H1 (cell line): Measurements from ENCODE around the gene NME7. TPM values are rescaled to one million over a fixed set of nuclear protein-coding genes. Genes with fewer than 3 reads are reported as not detected.

Source experiments
- CTCF ChIA-PET: fragments of 300-600 bp; sonication (Branson Sonifier 250); formaldehyde crosslinking; loops from one replicate; lab custom pipeline; 2021; ENCODE audit not compliant: partially characterized antibody; lab: Charles Lee
- POLR2A ChIA-PET: fragments of 300-600 bp; sonication (Branson Sonifier 250); formaldehyde crosslinking; loops from one replicate; lab custom pipeline; 2021; ENCODE audit warnings: inconsistent platforms; ENCODE audit not compliant: partially characterized antibody; lab: Charles Lee
- DNase-seq, 2 experiments: peaks; one replicate each; pipeline versions ENCODE4 v3.0.0 to v3.0.0-alpha.2; 2010 to 2022; ENCODE audit warnings: low spot score in 2 of 2, low read depth in 1 of 2, mixed read lengths in 1 of 2
- FAIRE-seq: peaks from 2 replicates; lab custom pipeline; 2011; peaks lifted over from hg19 to GRCh38; lab: Jason Lieb, UNC
- H2AFZ ChIP-seq: 2 replicates; pipeline ENCODE4 v1.8.1; 2012; ENCODE audit warnings: low read length, inconsistent platforms
- H2AK5ac ChIP-seq: 2 replicates; pipeline ENCODE4 v1.6.1; 2013; ENCODE audit warnings: low read depth, low read length
- H2BK120ac ChIP-seq: replicated peaks from 2 replicates; pipeline ENCODE3; 2013; ENCODE audit warnings: low read depth, low read length, inconsistent platforms
- H2BK12ac ChIP-seq: 2 replicates; pipeline ENCODE4 v1.6.1; 2013; ENCODE audit warnings: low read depth, low read length
- H2BK15ac ChIP-seq: 2 replicates; pipeline ENCODE4 v1.6.1; 2013; ENCODE audit warnings: low read length
- H2BK20ac ChIP-seq: 2 replicates; pipeline ENCODE4 v1.6.1; 2013; ENCODE audit warnings: low read length
- H2BK5ac ChIP-seq: 2 replicates; pipeline ENCODE4 v1.6.1; 2013; ENCODE audit warnings: low read depth, low read length
- H3K14ac ChIP-seq: 2 replicates; pipeline ENCODE4 v1.6.1; 2013; ENCODE audit warnings: inconsistent platforms; ENCODE audit not compliant: insufficient read length
- H3K18ac ChIP-seq: 2 replicates; pipeline ENCODE4 v1.6.1; 2013; ENCODE audit warnings: low read length; ENCODE audit errors: extremely low read depth
- H3K23ac ChIP-seq: 2 replicates; pipeline ENCODE4 v1.6.1; 2013; ENCODE audit warnings: inconsistent platforms; ENCODE audit not compliant: insufficient read length
- H3K23me2 ChIP-seq: 2 replicates; pipeline ENCODE4 v1.6.1; 2013; ENCODE audit warnings: low read depth, low read length
- H3K27ac ChIP-seq: 2 replicates; pipeline ENCODE4 v1.6.1; 2011; ENCODE audit warnings: low read depth, low read length, inconsistent platforms
- H3K27me3 ChIP-seq, 4 experiments: replicated peaks in 1 of 4; 1 replicate in 1 of 4; 2 replicates in 3 of 4; pipeline versions ENCODE4 v1.6.1 to v1.8.1; 2011 to 2013; ENCODE audit warnings: low read length in 3 of 4, mild to moderate bottlenecking in 3 of 4, inconsistent platforms in 2 of 4, mixed read lengths in 2 of 4, moderate library complexity in 1 of 4; ENCODE audit not compliant: control insufficient read depth in 3 of 4, insufficient read depth in 3 of 4; ENCODE audit errors: extremely low read depth in 1 of 4
- H3K36me3 ChIP-seq, 4 experiments: 2 replicates each; pipeline versions ENCODE4 v1.6.1 to v1.8.1; 2011 to 2013; ENCODE audit warnings: mild to moderate bottlenecking in 4 of 4, low read length in 3 of 4, moderate library complexity in 2 of 4, control low read depth in 1 of 4, inconsistent platforms in 1 of 4; ENCODE audit not compliant: insufficient read depth in 4 of 4, control insufficient read depth in 2 of 4
- H3K4ac ChIP-seq: replicated peaks from 2 replicates; pipeline ENCODE3; 2013; ENCODE audit warnings: low read length, low read depth, mixed read lengths, inconsistent platforms; ENCODE audit not compliant: insufficient read length
- H3K4me1 ChIP-seq, 4 experiments: replicated peaks in 1 of 4; 1 replicate in 1 of 4; 2 replicates in 3 of 4; pipeline versions ENCODE4 v1.6.1 to v1.8.1; 2011 to 2013; ENCODE audit warnings: low read length in 3 of 4, inconsistent platforms in 2 of 4, mixed read lengths in 1 of 4; ENCODE audit not compliant: insufficient read depth in 4 of 4, control insufficient read depth in 3 of 4
- H3K4me2 ChIP-seq, 2 experiments: 2 replicates each; pipeline versions ENCODE4 v1.6.1 to v1.8.1; 2011 to 2013; ENCODE audit warnings: low read depth in 2 of 2, low read length in 2 of 2, control low read depth in 1 of 2, inconsistent platforms in 1 of 2, mild to moderate bottlenecking in 1 of 2; ENCODE audit not compliant: insufficient read depth in 1 of 2
- H3K4me3 ChIP-seq, 4 experiments: fragments of 200-600, 300-600 bp in 1 of 4; sonication (generic), shearing (Covaris generic), sonication (Bioruptor Twin) in 1 of 4; 2 replicates each; pipeline versions ENCODE4 v1.5.1 to v1.8.1; 2011 to 2016; ENCODE audit warnings: low read length in 4 of 4, low read depth in 3 of 4, control low read depth in 2 of 4, inconsistent platforms in 2 of 4, mild to moderate bottlenecking in 2 of 4, mixed read lengths in 1 of 4, moderate library complexity in 1 of 4; ENCODE audit not compliant: insufficient read depth in 2 of 4; ENCODE audit errors: extremely low read depth in 1 of 4
- H3K56ac ChIP-seq: replicated peaks from 2 replicates; pipeline ENCODE3; 2013; ENCODE audit warnings: low read depth, mild to moderate bottlenecking, mixed read lengths, low read length, inconsistent platforms; ENCODE audit not compliant: insufficient read length
- H3K79me1 ChIP-seq: 2 replicates; pipeline ENCODE4 v1.6.1; 2013; ENCODE audit warnings: low read depth, low read length, control low read depth
- H3K79me2 ChIP-seq, 2 experiments: 2 replicates each; pipeline versions ENCODE4 v1.6.1 to v1.8.1; 2012 to 2013; ENCODE audit warnings: low read length in 2 of 2, mild to moderate bottlenecking in 2 of 2, inconsistent platforms in 1 of 2; ENCODE audit not compliant: insufficient read depth in 2 of 2, control insufficient read depth in 1 of 2
- H3K9ac ChIP-seq, 4 experiments: replicated peaks in 1 of 4; 1 replicate in 1 of 4; 2 replicates in 3 of 4; pipeline versions ENCODE4 v1.6.1 to v1.8.1; 2011 to 2013; ENCODE audit warnings: low read depth in 3 of 4, low read length in 3 of 4, control low read depth in 2 of 4, mild to moderate bottlenecking in 2 of 4, moderate library complexity in 2 of 4, inconsistent platforms in 1 of 4; ENCODE audit errors: extremely low read depth in 1 of 4
- H3K9me3 ChIP-seq, 2 experiments: 2 replicates each; pipeline versions ENCODE4 v1.6.1 to v1.8.1; 2012 to 2013; ENCODE audit warnings: mild to moderate bottlenecking in 2 of 2, moderate library complexity in 2 of 2, control low read depth in 1 of 2, inconsistent platforms in 1 of 2, low read depth in 1 of 2, low read length in 1 of 2, mixed read lengths in 1 of 2; ENCODE audit not compliant: insufficient read depth in 2 of 2
- H4K20me1 ChIP-seq, 2 experiments: replicated peaks in 1 of 2; 2 replicates each; pipeline versions ENCODE3 to v1.8.1; 2011 to 2013; ENCODE audit warnings: inconsistent platforms in 2 of 2, low read length in 2 of 2, mild to moderate bottlenecking in 1 of 2; ENCODE audit not compliant: insufficient read depth in 2 of 2, control insufficient read depth in 1 of 2
- H4K5ac ChIP-seq: 2 replicates; pipeline ENCODE4 v1.6.1; 2013; ENCODE audit warnings: low read length, low read depth, mixed read lengths, inconsistent platforms; ENCODE audit not compliant: insufficient read length
- H4K8ac ChIP-seq: 2 replicates; pipeline ENCODE4 v1.8.0; 2013; ENCODE audit warnings: mild to moderate bottlenecking, moderate library complexity, low read length, inconsistent platforms; ENCODE audit not compliant: insufficient read depth; ENCODE audit errors: extremely low read depth
- H4K91ac ChIP-seq: replicated peaks from 2 replicates; pipeline ENCODE3; 2013; ENCODE audit warnings: low read length, mixed read lengths, inconsistent platforms; ENCODE audit not compliant: insufficient read length
- ATF2 ChIP-seq: IDR thresholded peaks from 2 replicates; pipeline ENCODE4 v1.6.1; 2012; ENCODE audit warnings: low read length, inconsistent platforms
- BACH1 ChIP-seq: IDR thresholded peaks from 2 replicates; pipeline ENCODE4 v1.6.1; 2012; ENCODE audit warnings: low read length, improper control_type of control experiment
- BCL11A ChIP-seq, 2 experiments: IDR thresholded peaks; one replicate each; pipeline ENCODE4 v1.6.1; 2011; ENCODE audit warnings: low read depth in 2 of 2, low read length in 2 of 2, mild to moderate bottlenecking in 2 of 2
- CBX8 ChIP-seq: fragments of 300-800, 300-1000 bp; sonication (generic); IDR thresholded peaks from 2 replicates; pipeline ENCODE4 v1.7.1; 2016; ENCODE audit warnings: low read depth, low read length, borderline replicate concordance
- EZH2 ChIP-seq: fragments of 200-600 bp; sonication (generic); IDR thresholded peaks from 2 replicates; pipeline ENCODE4 v1.7.1; 2012; ENCODE audit warnings: low read depth, mild to moderate bottlenecking, moderate library complexity, low read length, inconsistent platforms; ENCODE audit not compliant: severe bottlenecking
- HDAC6 ChIP-seq: IDR thresholded peaks from one replicate; pipeline ENCODE4 v1.7.1; 2012; ENCODE audit warnings: low read depth, mild to moderate bottlenecking, inconsistent platforms, low read length, moderate library complexity
- JUN ChIP-seq: IDR thresholded peaks from 2 replicates; pipeline ENCODE4 v1.6.1; 2011; ENCODE audit warnings: low read depth, mild to moderate bottlenecking, improper control_type of control experiment, low read length
- RBBP5 ChIP-seq: IDR thresholded peaks from 2 replicates; pipeline ENCODE4 v1.7.1; 2012; ENCODE audit warnings: low read depth, mild to moderate bottlenecking, inconsistent platforms, low read length, moderate library complexity, borderline replicate concordance
- SUZ12 ChIP-seq: fragments of 200-600 bp; sonication (generic); IDR thresholded peaks from 2 replicates; pipeline ENCODE4 v1.6.1; 2012; ENCODE audit warnings: mild to moderate bottlenecking, inconsistent platforms, low read length, moderate library complexity, mixed read lengths
- TAF7 ChIP-seq: optimal IDR thresholded peaks from 2 replicates; pipeline ENCODE3; 2011; ENCODE audit warnings: low read depth, mild to moderate bottlenecking, inconsistent platforms, low read length, moderate library complexity, borderline replicate concordance
- WGBS, 2 experiments: shearing (Covaris generic) in 1 of 2; methylation state at CpG; one replicate each; pipeline versions ENCODE4 v1.1.6 to v1.1.7; 2013 to 2015; ENCODE audit warnings: low lambda C conversion rate in 2 of 2, mixed read lengths in 2 of 2, inconsistent platforms in 1 of 2, low coverage in 1 of 2, missing lambda C conversion rate in 1 of 2; ENCODE audit not compliant: insufficient replicate concordance in 2 of 2, insufficient coverage in 1 of 2, insufficient read length in 1 of 2; ENCODE audit errors: extremely low coverage in 1 of 2, missing lambda C conversion rate in 1 of 2; 5-methylcytosine and 5-hydroxymethylcytosine counted together
- polyA plus RNA-seq, 7 experiments: library from polyadenylated mRNA; depleted of rRNA in 3 of 7; stranded (reverse) in 5 of 7; unstranded in 2 of 7; fragments of >200 nt in 5 of 7; fragments of 200-250 nt in 2 of 7; gene quantifications; 1 replicate in 5 of 7; 2 replicates in 1 of 7; 4 replicates in 1 of 7; pipeline versions ENCODE4 v1.2.1 to v1.2.3, GENCODE V29; 2011 to 2013; ENCODE audit warnings: missing spikeins in 2 of 7, mixed read lengths in 2 of 7
- total RNA-seq: library from RNA; stranded (reverse); fragmentation: NEBNext Ultra II Directional; extraction: Animal tissue kit (Norgen Biotek cat#: 25700); gene quantifications from 2 replicates; pipeline ENCODE4 v1.2.1, GENCODE V29; 2021

NME7 gene
- total and polyA plus RNA-seq, 2 of the 8 experiments (the other 6 are each of a cell fraction or from before 2014, with no cell fraction given): 11.6 to 28.5 TPM

GRCh38 chr1:169309178-169310166 is 58.1 kb downstream of the NME7 start:
- no peak overlapping the region for H2AK5ac ChIP-seq
- no peak for FAIRE-seq
- H3K4me3 ChIP-seq: no peak overlapping the region
- TF ChIP-seq BACH1: no peak
- TF ChIP-seq TAF7: no peak
- no peak for TF ChIP-seq ATF2
- no peak for TF ChIP-seq CBX8
- TF ChIP-seq BCL11A (IDR thresholded peaks at IDR 0.05; ENCODE audit: low read depth in 2 of 2, low read length in 2 of 2): no peak
- no peak for TF ChIP-seq HDAC6
- no peak for TF ChIP-seq RBBP5
- TF ChIP-seq EZH2: no peak
- TF ChIP-seq SUZ12: no peak
- TF ChIP-seq JUN: no peak

More at GRCh38 chr1:169309178-169310166, 58.1 kb downstream of the NME7 start:
- no peaks in the 10 kb centered on the region for H3K79me1 ChIP-seq
- no peak overlapping the region for H2AFZ ChIP-seq
- DNase-seq: no peak
- no peak overlapping the region for H3K56ac ChIP-seq
- no peak overlapping the region for H3K27ac ChIP-seq
- H4K91ac ChIP-seq: no peak overlapping the region
- no peaks in the 10 kb centered on the region for H3K27me3 ChIP-seq
- no peaks in the 10 kb centered on the region for H4K20me1 ChIP-seq
- ChIA-PET CTCF (no interaction called here), POLR2A (no interaction called here)
- no peaks in the 10 kb centered on the region for H3K79me2 ChIP-seq
- H2BK15ac ChIP-seq: no peak overlapping the region
- no peak overlapping the region for H3K23ac ChIP-seq
- no peak overlapping the region for H3K18ac ChIP-seq
- peaks cover 0 to 3% (median 0%) of the 10 kb centered on the region in 4 experiments; a peak in 1 of 7 replicates for H3K4me1 ChIP-seq
- no peaks in the 10 kb centered on the region for H3K9me3 ChIP-seq
- no peaks in the 10 kb centered on the region for H3K36me3 ChIP-seq
- H3K23me2 ChIP-seq: no peaks in the 10 kb centered on the region
- no peak overlapping the region for H3K9ac ChIP-seq
- H3K4ac ChIP-seq: no peak overlapping the region
- no peak overlapping the region for H4K5ac ChIP-seq
- H2BK120ac ChIP-seq: no peak overlapping the region
- no peak overlapping the region for H3K14ac ChIP-seq
- no peak overlapping the region for H2BK12ac ChIP-seq
- no peak overlapping the region for H3K4me2 ChIP-seq
- no peak overlapping the region for H4K8ac ChIP-seq
- H2BK20ac ChIP-seq: no peak overlapping the region
- WGBS, 2 experiments: 86% methylated on average over 7 of the region's 7 CpGs; no CpG with 5 or more reads in 1 of the 2 experiments
- no peak overlapping the region for H2BK5ac ChIP-seq
